Omental fat pad (tissue), 4 donors: ENCODE data around the gene SH3BP4. TPM values are rescaled to one million over a fixed set of nuclear protein-coding genes. Genes with fewer than 3 reads are reported as not detected.

Experiments
- ATAC-seq: fragments of 150-250 bp; one replicate; pipeline ENCODE4 v1.9.1; 2016; ENCODE audit warnings: mild to moderate bottlenecking, moderate library complexity; ENCODE audit not compliant: low FRiP score
- DNase-seq: peaks from one replicate; pipeline ENCODE4 v3.0.0-alpha.2; 2019; ENCODE audit warnings: low spot score
- CTCF ChIP-seq, 3 donors: fragments of 450-650 bp; IDR thresholded peaks; one replicate each; pipeline ENCODE4 v1.5.1; 2016 to 2017; ENCODE audit warnings: antibody characterized with exemption in 3 of 3, mild to moderate bottlenecking in 3 of 3, moderate library complexity in 2 of 3
- total RNA-seq, 4 donors: library from RNA; depleted of rRNA; stranded (reverse); fragments of >200 nt; gene quantifications; one replicate each; pipeline ENCODE4 v1.1.0, GENCODE V29; 2016

SH3BP4 gene
- total RNA-seq, 4 donors from 2014 or later = 32.5 to 66.9 (median 44.2) TPM

- no peak for TF ChIP-seq CTCF (IDR thresholded peaks at IDR 0.05)
- DNase-seq = no peak
- no peak for ATAC-seq
Observed at GRCh38 chr2:235041918-235042575, 90.2 kb downstream of the SH3BP4 start.

GRCh38 chr2:235042576-235043515, 91.0 kb downstream of the SH3BP4 start:
- DNase-seq (no peak), ATAC-seq (no peak)
- no peak for TF ChIP-seq CTCF (IDR thresholded peaks at IDR 0.05)

GRCh38 chr2:235043762-235044500, 92.1 kb downstream of the SH3BP4 start:
- no peak for DNase-seq
- no peak for ATAC-seq
- TF ChIP-seq CTCF (IDR thresholded peaks at IDR 0.05) = no peak

DNA sequence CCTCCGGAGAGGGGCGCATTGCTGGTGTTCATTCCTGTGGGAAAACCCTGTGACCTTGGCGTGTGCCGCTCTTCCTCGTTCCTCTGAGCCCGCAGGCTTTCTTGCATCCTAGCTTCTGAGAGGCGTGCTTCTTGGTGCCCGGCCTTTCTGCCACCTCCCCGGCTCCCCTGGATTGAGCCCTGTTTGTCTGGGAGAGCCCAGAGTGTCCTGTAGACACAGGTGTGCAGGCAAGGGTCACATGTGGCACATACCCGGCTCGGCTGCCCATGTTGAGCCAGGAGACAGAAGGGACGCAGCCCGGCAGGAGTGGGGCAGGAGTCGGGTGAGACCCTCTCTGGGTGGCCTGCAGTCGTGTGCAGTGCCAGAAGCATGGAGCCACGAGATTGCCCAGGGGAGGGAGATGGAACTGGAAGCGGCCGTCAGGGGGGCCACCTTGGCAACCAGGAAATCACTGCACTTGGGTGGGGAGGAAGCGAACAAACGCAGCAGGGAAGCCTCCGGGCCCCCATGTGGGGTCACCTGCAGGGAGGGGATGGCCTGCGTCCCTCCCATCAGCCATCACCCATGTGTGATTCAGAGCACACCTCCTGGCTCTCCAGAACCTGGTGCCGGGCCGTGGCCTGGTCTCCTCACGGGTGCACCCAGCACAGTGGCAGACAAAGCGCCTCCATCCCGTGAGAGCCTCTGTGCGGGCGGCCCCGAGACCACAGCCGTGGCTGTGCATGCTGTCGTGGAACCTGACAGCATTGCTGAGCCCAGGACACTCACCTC, 92.9 kb downstream of the SH3BP4 start:
- DNase-seq = no peak
- TF ChIP-seq CTCF (IDR thresholded peaks at IDR 0.05) = no peak
- no peak for ATAC-seq

DNA sequence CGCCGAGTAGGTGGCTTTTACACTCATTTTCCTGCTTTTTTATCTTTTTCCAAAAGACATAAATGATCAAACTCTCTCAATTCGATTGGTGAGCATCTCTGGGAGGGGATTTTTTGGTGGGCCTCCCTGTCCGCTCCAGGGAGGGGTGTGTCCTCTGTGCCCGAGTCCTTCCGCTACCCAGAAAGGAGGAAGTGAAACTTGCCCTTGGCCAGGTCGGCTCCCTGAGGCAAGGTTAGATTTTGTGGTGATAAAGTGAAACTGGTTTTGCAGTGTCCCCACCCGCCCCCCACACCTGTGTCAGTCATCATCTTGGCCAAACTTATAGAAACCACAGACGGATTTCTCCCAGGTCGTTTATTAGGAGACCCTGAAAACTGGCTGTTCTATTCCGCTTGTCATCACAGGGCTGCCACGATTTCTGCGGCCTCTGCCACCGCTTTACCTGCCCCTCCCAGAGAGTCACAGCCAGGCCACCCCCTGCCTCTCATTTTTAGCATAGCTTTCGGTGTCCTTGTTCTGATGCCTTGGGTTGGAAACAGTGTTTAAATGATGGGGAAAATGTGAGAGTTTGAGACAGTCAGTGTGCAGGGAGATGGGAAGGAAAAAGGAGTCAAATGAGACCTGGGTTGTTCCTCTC, 93.6 kb downstream of the SH3BP4 start:
- TF ChIP-seq CTCF (IDR thresholded peaks at IDR 0.05) = no peak
- DNase-seq (no peak), ATAC-seq (no peak)

- no peak for TF ChIP-seq CTCF (IDR thresholded peaks at IDR 0.05)
- no peak for DNase-seq
- no peak for ATAC-seq
Observed at GRCh38 chr2:235045973-235046343, 94.1 kb downstream of the SH3BP4 start.
